22Rv1 (cell line): ENCODE data around the gene N4BP2.

Experiments
- CTCF ChIP-seq: fragments of 450-650 bp; IDR thresholded peaks from 2 replicates; pipeline ENCODE4 v1.5.1; 2017; ENCODE audit warnings: mild to moderate bottlenecking
- ZFX ChIP-seq: fragments of 450-650 bp; IDR thresholded peaks from 2 replicates; pipeline ENCODE4 v1.6.1; 2017; ENCODE audit warnings: antibody characterized with exemption, borderline replicate concordance

DNA sequence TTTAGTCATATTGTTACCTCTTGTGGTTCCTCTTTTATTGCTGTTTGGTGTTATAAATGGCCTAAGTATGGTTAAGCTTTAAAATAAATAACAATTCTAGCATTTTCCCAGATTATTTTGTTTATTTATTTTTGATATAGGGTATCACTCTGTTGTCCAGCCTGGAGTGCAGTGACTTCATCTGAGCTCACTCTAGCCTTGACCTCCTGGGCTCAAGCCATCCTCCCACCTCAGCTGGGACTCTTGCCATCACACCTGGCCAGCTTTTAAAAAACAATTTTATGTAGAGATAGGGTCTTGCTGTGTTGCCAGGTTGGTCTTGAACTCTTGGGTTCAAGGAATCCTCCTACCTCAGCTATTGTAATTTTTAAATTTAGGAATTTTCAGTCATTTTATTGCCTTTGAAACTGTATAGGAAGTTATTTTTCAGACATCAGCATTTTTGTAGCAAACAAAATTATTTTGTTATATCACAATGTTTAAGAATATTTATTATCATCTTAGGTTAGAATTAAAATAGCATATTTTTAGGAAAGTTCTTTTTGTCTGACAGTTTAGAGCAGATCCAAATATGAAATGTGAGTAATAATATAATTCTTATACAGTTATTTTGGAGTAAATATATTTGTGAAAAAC is 73.9 kb downstream of the N4BP2 start:
- TF ChIP-seq CTCF (no peak), ZFX (no peak)
